ENCODE data around the gene MAGEE1.

MAGEE1 gene

GRCh38 chrX:76427560-76428242 lies at the start of gene MAGEE1:
Gene MAGEE1 (plus strand): TSS chrX:76427710. CDS start chrX:76427931, 221 bp downstream.
- DNase-seq = peak; percentile 90

DNA sequence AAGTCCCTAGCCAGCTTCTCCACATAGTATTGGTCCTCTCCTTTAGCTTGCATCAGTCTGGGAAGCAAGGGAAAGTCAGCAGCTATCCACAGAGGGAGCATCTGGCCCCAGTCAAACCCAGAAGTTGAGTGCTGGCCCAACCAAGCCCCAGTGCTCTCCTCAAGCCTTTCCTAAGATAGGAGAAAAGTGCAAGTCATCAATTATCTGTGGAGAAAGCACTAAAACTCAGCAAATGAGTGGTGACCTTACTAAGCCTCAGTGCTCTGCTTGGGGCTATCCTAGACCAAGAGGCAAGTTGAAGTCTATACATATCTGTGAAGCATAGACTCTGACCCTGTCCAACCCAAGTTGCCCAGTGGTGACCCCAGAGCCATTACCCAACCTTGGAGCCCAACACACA lies 28.5 kb upstream of the MAGEE1 start:
- no peak for DNase-seq

- DNase-seq = no peak
Measured at GRCh38 chrX:76407795-76408194, 19.7 kb upstream of the MAGEE1 start.

GRCh38 chrX:76420237-76420636 lies 7.3 kb upstream of the MAGEE1 start:
- DNase-seq = no peak

GRCh38 chrX:76428243-76429130 lies 977 bp downstream of the MAGEE1 start:
- peak; percentile 56 for DNase-seq

- no peak for DNase-seq
Measured at GRCh38 chrX:76433219-76433618, 5.7 kb downstream of the MAGEE1 start.

DNA sequence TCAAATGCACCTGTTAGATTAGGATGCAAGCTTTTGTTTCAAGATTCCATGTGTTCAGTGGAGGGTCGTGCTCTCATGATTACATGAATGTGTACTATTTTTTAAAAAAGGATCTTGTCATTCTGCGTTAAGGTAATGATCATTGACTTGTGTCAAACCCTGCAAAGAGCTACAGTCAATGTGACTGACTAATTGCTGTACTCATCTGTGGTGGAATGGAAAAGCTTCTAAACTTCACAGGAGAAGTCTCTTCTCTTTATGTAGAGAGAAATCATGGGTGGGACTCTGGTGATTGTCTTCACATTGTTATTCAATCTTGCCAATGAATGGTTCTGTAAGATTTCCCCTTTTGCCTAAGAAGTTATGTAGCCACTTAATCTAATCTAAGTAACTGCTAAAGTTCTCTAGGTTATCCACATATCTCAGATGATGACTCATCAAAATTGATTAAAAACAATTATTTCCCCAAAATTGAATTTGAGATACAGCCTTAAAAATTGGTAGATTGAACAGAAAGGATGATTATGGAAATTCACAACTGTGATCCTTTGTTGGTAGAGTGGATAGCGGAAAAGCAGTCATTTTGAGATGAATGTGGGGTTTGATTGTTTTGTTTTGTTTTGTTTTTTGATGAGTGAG lies 6.7 kb downstream of the MAGEE1 start:
- no peak for DNase-seq

DNA sequence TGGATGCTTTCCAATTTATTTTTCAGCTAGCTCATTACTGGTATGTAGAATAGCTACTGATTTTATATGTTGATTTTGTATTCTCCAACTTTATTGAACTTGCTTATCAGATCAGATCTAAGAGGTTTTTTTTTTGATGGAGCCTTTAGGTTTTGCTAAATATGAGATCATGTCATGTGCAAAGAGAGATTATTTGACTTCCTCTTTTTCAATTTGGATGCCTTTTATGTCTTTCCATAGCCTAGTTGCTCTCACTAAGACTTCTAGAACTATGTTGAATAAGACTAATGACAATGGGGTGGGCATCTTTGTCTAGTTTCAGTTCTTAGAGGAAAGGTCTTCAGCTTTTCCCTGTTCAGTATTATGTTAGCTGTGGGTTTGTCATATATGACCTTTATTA lies 11.7 kb downstream of the MAGEE1 start:
- DNase-seq = no peak

DNA sequence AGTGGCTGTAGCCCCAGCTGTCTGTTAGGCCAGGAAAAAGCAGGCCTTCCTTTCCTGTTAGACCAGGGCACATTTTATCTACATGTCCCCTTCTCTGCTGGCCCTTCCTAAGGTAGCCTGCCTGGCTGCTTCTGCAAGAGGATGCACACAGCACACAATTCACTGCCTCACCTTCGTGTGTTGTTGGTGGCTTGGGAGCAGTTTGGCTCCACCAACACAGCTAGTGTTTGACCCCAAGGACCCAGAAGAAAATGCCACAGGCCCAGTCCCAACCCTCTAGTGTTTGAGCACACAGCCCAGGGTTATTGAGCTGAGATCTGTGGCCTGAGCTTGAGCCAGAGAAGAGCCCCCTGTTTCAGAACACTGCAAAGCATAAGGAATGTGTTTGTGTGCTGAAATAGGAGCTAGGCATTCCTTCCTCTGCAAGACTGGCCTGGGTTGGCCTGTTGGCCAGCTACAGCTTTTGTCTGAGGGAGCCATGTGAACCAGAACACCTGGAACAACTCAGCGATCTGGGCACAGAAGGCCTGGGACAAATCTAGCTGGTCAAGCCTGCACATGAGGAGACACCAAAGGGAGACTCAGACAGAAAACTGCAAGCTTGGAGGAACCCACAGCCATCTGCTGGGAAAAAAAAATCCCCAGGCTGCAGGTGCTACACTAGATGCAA lies 26.4 kb downstream of the MAGEE1 start:
- DNase-seq = peak; percentile 45

GRCh38 chrX:76454456-76454927 lies 27.0 kb downstream of the MAGEE1 start:
- peak; percentile 46 for DNase-seq

DNA sequence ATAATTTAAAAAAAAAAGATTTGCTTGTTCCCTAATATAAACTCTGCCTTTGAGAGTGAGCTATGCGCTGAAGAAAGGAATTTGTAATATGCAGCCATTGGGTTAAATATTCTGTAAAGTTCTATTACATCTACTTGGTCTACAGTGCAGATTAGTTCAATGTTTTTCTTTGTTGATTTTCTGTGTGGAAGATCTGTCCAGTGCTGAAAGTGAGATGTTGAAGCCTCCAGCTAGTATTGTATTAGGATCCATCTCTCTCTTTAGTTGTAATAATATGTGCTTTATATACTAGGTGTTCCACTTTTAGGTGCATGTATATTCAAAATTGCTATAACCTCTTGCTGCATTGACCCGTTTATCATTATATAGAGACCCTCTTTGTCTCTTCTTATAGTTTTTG lies 49.8 kb downstream of the MAGEE1 start:
- no peak for DNase-seq
